Ishikawa (cell line): ENCODE results near the gene HASPIN.

Source experiments
- CEBPB ChIP-seq: IDR thresholded peaks from 2 replicates; pipeline ENCODE4 v1.6.1; 2012
- EP300 ChIP-seq: IDR thresholded peaks from 2 replicates; pipeline ENCODE4 v1.6.1; 2012; ENCODE audit warnings: borderline replicate concordance
- RAD21 ChIP-seq: IDR thresholded peaks from 2 replicates; pipeline ENCODE4 v1.6.1; 2012; ENCODE audit warnings: low read depth
- TAF1 ChIP-seq: IDR thresholded peaks from 2 replicates; pipeline ENCODE4 v1.6.1; 2012; ENCODE audit warnings: low read depth, mild to moderate bottlenecking
- USF1 ChIP-seq: IDR thresholded peaks from 2 replicates; pipeline ENCODE4 v1.6.1; 2012
- YY1 ChIP-seq: IDR thresholded peaks from 2 replicates; pipeline ENCODE4 v1.6.1; 2012; ENCODE audit warnings: low read depth
- ZBTB7A ChIP-seq: IDR thresholded peaks from 2 replicates; pipeline ENCODE4 v1.6.1; 2012; ENCODE audit warnings: low read depth
- TF ChIP-seq, protein P1 (sequence below): IDR thresholded peaks from 2 replicates; pipeline ENCODE4 v1.6.1; 2012

DNA sequence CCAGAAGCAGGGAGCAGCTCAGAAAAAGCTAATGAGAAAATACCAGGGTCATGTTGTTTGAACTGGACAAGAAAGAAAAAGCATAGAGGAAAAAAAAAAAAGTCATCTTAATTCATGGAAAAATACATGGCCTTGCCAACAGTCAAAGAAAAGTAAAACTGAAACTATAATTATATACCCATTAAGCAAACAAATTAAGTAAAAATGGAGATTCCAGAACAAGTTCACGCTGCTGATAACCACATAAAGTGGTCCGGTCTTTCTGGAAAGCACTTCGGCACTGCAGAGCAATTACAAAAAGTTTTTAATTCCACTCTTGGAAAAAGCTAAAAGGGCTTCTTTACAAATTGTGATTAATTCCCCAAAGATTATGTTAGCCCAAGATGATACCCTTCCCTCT is 15.3 kb upstream of the HASPIN start:
- no peak for TF ChIP-seq EP300
- no peak for TF ChIP-seq CEBPB
- TF ChIP-seq USF1, result no peak
- no peak for TF ChIP-seq TAF1
- TF ChIP-seq ZBTB7A, result no peak
- TF ChIP-seq RAD21, result no peak
- TF ChIP-seq, protein P1, sequence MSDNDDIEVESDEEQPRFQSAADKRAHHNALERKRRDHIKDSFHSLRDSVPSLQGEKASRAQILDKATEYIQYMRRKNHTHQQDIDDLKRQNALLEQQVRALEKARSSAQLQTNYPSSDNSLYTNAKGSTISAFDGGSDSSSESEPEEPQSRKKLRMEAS, result no peak
- TF ChIP-seq YY1, result no peak
